Measurements from ENCODE around the gene RAB27A.

GRCh38 chr15:55194256-55194655 lies 95.4 kb downstream of the RAB27A start:
- no peak for TF ChIP-seq CTCF (IDR thresholded peaks at IDR 0.05)
- no peak for TF ChIP-seq POLR2A (IDR thresholded peaks at IDR 0.05)

Data from body of pancreas (tissue), 4 donors.